Fibroblast of villous mesenchyme (primary cell): ENCODE data around the gene TBC1D22A. TPM values are rescaled to one million over a fixed set of nuclear protein-coding genes. Genes with fewer than 3 reads are reported as not detected.

Source experiments
- DNase-seq: peaks from one replicate; pipeline ENCODE4 v3.0.0-alpha.2; 2010; ENCODE audit warnings: low read depth
- H3K4me3 ChIP-seq: 2 replicates; pipeline ENCODE4 v1.5.1; 2011; ENCODE audit warnings: low read depth, mild to moderate bottlenecking, low read length
- total RNA-seq: library from RNA; depleted of rRNA; stranded (reverse); fragments of >200 nt; gene quantifications from 2 replicates; pipeline ENCODE4 v1.2.3, GENCODE V29; 2012
- TF ChIP-seq, protein P1 (sequence below): IDR thresholded peaks from 2 replicates; pipeline ENCODE4 v1.5.1; 2012; ENCODE audit warnings: low read depth, mild to moderate bottlenecking, low read length; ENCODE audit not compliant: insufficient read depth

TBC1D22A gene
- total RNA-seq, 1 donor = 12.5 TPM

DNA sequence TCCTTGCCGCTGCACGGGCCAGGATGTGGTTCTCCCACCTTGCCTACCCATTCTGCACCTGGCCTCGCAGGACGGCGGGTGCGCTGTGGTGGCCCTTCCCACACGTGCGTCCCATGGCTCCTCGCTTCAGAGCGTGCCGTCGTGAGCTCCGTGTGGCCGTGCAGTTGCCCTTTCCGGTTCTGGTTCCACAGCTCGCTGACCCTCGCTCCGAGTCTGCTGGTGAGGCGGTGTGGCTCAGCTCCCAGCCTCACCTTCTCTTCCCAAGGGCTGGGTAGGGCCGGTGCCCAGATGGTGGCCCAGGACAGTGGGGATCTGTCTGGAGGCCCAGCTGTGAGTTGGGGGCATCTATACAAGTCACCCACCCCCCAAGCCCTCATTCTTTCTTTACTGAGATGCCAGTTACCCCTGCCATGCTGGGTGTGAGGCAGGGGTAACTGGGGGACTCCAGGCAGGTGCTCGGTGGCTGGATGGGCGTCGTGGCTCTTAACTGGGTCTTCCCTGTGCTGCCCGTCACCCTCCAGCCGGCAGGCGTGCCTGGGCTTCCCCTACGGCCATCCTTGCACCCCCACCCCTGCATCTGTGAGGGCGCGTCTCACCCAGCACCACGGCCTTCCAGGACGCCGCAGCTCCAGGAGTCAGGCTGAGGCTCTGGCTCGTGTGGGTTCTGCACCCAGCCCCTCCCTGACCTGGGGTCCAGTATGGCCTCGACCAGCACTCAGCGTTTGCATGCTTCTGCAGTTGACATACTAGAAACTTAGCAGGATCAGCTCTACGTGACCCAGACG, 395.2 kb downstream of the TBC1D22A start:
- H3K4me3 ChIP-seq = no peak overlapping the region
- DNase-seq = no peak
- TF ChIP-seq, protein P1, sequence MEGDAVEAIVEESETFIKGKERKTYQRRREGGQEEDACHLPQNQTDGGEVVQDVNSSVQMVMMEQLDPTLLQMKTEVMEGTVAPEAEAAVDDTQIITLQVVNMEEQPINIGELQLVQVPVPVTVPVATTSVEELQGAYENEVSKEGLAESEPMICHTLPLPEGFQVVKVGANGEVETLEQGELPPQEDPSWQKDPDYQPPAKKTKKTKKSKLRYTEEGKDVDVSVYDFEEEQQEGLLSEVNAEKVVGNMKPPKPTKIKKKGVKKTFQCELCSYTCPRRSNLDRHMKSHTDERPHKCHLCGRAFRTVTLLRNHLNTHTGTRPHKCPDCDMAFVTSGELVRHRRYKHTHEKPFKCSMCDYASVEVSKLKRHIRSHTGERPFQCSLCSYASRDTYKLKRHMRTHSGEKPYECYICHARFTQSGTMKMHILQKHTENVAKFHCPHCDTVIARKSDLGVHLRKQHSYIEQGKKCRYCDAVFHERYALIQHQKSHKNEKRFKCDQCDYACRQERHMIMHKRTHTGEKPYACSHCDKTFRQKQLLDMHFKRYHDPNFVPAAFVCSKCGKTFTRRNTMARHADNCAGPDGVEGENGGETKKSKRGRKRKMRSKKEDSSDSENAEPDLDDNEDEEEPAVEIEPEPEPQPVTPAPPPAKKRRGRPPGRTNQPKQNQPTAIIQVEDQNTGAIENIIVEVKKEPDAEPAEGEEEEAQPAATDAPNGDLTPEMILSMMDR = no peak

DNA sequence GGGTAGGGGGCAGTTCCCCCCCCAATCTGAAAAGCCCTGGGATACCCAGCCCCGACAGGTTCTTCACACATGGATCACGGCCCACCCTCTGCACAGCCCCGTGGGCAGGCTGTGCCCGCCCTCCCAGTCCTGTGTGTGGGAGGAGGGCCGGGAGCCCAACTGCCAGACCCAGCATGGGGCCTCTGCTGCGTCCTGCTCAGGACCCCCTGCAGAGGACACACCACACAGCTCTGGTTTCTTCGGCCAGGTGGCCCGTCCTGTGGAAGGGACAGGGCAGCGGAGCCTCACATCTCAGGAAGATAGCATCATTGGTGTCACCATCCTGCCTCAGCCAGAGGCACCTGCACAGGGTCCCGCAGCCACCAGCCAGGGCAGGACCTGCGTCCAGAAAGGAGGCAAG, 396.0 kb downstream of the TBC1D22A start:
- TF ChIP-seq, protein P1 = no peak
- no peak overlapping the region for H3K4me3 ChIP-seq
- no peak for DNase-seq

DNA sequence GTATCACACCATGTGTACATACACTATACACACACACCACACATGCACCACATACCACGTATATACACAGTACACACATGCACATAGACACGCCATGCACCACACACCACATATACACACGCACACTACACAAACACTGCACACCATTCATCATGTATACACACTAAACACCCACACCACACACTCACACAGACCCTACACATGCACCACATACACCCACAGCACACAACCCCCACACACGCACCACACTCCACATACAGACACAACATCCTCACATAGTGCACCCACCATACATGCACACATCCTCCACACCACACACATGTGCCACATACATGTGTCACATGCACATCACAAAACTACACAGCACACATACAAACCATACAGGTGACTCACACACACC, 397.1 kb downstream of the TBC1D22A start:
- no peak overlapping the region for H3K4me3 ChIP-seq
- no peak for DNase-seq
- TF ChIP-seq, protein P1 = no peak

DNA sequence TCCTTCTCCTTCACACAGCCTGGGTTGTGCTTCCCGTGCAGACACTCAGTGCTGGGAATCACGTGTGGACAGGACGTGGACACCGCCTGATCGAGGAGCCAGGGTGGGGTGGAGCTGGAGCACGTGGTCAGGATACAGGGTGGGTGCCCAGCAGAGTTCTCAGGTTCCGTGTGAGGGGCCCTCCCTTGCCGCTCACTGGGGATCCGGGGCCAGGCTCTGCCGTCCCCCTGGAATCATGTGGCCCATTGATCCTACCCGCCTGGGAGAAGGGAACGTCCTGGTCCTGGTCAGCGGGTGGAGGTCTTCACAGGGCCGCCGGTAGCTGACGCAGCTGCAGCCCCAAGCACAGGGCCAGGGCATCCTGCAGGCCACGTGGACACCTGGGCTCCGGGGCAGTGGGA, 397.7 kb downstream of the TBC1D22A start:
- DNase-seq = no peak
- H3K4me3 ChIP-seq = no peak overlapping the region
- TF ChIP-seq, protein P1 = no peak

- no peak overlapping the region for H3K4me3 ChIP-seq
- no peak for DNase-seq
- TF ChIP-seq, protein P1 = no peak
Measured at GRCh38 chr22:47160781-47161520, 398.5 kb downstream of the TBC1D22A start.

GRCh38 chr22:47161631-47162030, 399.2 kb downstream of the TBC1D22A start:
- DNase-seq = no peak
- TF ChIP-seq, protein P1 = no peak
- no peak overlapping the region for H3K4me3 ChIP-seq
